Esophagus muscularis mucosa (tissue), 3 donors: Measurements from ENCODE around the gene AGO4.

Experiments used
- CTCF ChIP-seq, 3 experiments: fragments of 200-600 bp in 2 of 3; fragments of 450-650 bp in 1 of 3; sonication (generic) in 2 of 3; IDR thresholded peaks; one replicate each; pipeline ENCODE4 v1.5.1; 2017 to 2019; ENCODE audit warnings: antibody characterized with exemption in 3 of 3, mild to moderate bottlenecking in 2 of 3, moderate library complexity in 1 of 3
- POLR2A ChIP-seq: fragments of 450-650 bp; IDR thresholded peaks from one replicate; pipeline ENCODE4 v1.6.1; 2017; ENCODE audit warnings: antibody characterized with exemption, moderate library complexity, mild to moderate bottlenecking, low read depth
- POLR2AphosphoS5 ChIP-seq, 2 donors: sonication (generic); formaldehyde crosslinking; IDR thresholded peaks; one replicate each; pipeline ENCODE4 v1.6.1; 2017; ENCODE audit warnings: antibody characterized with exemption in 2 of 2

- TF ChIP-seq CTCF (IDR thresholded peaks at IDR 0.05) (no peak), POLR2A (no peak), POLR2AphosphoS5 (IDR thresholded peaks at IDR 0.05) (no peak)
These were observed 80.4 kb downstream of the AGO4 start for GRCh38 chr1:35888255-35888654.
